Measurements from ENCODE around the gene TAX1BP1. TPM values are rescaled to one million over a fixed set of nuclear protein-coding genes. Genes with fewer than 3 reads are reported as not detected.

Gene TAX1BP1
- total RNA-seq, 6 donors from 2014 or later = 66.8 to 175 (median 100) TPM

DNA sequence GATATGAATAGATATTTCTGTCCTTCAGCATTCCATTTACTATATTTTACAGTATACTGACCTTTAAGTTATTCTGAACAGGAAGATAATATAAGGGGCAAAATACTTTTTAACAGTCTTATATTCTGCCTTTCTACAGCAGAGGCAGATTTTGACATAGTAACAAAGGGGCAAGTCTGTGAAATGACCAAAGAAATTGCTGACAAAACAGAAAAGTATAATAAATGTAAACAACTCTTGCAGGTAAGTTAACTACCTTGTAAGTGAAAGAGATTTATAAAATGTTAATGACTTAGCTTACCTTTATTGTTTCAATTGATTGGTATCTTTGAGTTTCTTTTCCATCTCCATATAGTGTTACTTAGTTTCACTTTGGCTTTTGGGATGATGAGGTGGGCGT lies 56.0 kb downstream of the TAX1BP1 start:
- TF ChIP-seq, protein P1, sequence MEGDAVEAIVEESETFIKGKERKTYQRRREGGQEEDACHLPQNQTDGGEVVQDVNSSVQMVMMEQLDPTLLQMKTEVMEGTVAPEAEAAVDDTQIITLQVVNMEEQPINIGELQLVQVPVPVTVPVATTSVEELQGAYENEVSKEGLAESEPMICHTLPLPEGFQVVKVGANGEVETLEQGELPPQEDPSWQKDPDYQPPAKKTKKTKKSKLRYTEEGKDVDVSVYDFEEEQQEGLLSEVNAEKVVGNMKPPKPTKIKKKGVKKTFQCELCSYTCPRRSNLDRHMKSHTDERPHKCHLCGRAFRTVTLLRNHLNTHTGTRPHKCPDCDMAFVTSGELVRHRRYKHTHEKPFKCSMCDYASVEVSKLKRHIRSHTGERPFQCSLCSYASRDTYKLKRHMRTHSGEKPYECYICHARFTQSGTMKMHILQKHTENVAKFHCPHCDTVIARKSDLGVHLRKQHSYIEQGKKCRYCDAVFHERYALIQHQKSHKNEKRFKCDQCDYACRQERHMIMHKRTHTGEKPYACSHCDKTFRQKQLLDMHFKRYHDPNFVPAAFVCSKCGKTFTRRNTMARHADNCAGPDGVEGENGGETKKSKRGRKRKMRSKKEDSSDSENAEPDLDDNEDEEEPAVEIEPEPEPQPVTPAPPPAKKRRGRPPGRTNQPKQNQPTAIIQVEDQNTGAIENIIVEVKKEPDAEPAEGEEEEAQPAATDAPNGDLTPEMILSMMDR (IDR thresholded peaks at IDR 0.05) = no peak
- TF ChIP-seq POLR2AphosphoS5 (IDR thresholded peaks at IDR 0.05) = no peak
- TF ChIP-seq POLR2A (IDR thresholded peaks at IDR 0.05) = no peak
- TF ChIP-seq EP300 (IDR thresholded peaks at IDR 0.05) = no peak
- H3K36me3 ChIP-seq = peaks cover 3 to 69% (median 32%) of the 10 kb centered on the region in 4 donors
- DNase-seq = no peak
- WGBS, 2 donors = 91 to 97% methylated on average over 1 of the region's 1 CpG
- no peaks in the 10 kb centered on the region for H3K4me1 ChIP-seq
- no peak overlapping the region for H3K27ac ChIP-seq
- H3K9me3 ChIP-seq = no peaks in the 10 kb centered on the region
- H3K4me3 ChIP-seq = no peak overlapping the region
- no peak for ATAC-seq (ENCODE audit: low FRiP score in 2 of 2)
- no peaks in the 10 kb centered on the region for H3K27me3 ChIP-seq

DNA sequence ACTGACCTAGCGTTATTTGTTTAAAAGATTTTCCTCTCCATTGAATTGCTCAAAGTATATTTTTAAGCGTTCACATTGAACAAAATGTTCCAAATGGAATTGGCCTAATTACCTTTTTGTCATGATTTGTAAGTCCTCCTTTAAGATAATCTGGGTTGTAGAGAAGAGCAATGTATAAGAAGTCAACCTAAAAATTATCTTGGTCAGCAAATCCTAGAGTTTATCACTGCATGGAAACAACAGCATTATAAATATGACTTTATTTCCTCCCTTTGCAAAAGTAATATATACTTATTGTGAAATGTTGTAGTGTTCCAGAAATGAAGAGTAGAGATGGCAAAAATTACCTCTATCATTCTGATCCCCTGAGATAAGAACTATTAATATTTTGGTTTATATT lies 59.2 kb downstream of the TAX1BP1 start:
- no peak overlapping the region for H3K27ac ChIP-seq
- ATAC-seq (ENCODE audit: low FRiP score in 2 of 2) = no peak
- H3K4me1 ChIP-seq = no peaks in the 10 kb centered on the region
- TF ChIP-seq POLR2A (IDR thresholded peaks at IDR 0.05) = no peak
- TF ChIP-seq EP300 (IDR thresholded peaks at IDR 0.05) = no peak
- TF ChIP-seq, protein P1 (IDR thresholded peaks at IDR 0.05) = no peak
- no peak for TF ChIP-seq POLR2AphosphoS5 (IDR thresholded peaks at IDR 0.05)
- 91 to 99% methylated on average over 2 of the region's 2 CpGs for WGBS, 2 donors
- DNase-seq = no peak
- peaks cover 0 to 65% (median 17%) of the 10 kb centered on the region in 4 donors for H3K36me3 ChIP-seq
- no peak overlapping the region for H3K4me3 ChIP-seq
- H3K9me3 ChIP-seq = no peaks in the 10 kb centered on the region
- H3K27me3 ChIP-seq = no peaks in the 10 kb centered on the region

DNA sequence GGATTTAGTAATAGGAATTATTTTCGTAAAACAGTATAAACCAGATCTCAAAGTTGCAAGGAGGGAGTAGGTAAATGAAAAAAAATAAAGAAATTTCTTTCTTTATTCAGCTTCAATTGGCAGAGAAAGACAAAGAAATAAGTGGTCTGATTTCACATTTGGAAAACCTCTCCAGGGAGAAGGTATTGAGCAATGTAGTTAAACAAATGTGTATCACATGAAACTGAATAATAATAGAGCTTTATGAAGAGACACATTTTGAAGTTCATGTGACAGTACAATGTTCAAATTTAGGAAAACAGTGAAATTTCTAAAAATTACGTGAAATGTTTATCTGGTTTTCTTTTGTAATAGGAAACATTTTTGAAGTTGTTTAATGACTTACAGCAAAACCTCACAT lies 63.0 kb downstream of the TAX1BP1 start:
- ATAC-seq (ENCODE audit: low FRiP score in 2 of 2) = no peak

DNA sequence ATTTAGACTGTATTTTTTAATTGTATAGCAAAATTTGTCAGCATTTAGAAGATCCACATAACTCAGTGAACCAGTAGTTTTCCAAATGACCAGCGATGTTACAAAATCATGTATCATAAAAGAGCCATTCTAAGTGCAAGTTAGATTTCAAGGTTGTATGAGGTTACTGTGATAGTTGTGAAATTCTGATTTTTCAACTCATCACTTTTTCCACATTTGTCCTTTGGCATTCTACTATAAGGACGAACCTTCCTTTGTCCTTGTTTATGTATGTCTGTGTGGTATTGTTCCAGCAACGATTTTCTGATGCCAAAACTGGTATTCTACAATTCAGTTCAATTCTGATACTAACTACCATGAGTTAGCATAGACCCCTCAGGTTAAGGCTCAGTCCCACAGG lies 64.2 kb downstream of the TAX1BP1 start:
- Histone ChIP-seq H3K9me3 (no peaks in the 10 kb centered on the region), H3K27me3 (no peaks in the 10 kb centered on the region), H3K4me1 (peaks cover 0 to 8% (median 3%) of the 10 kb centered on the region in 4 donors), H3K27ac (no peak overlapping the region), H3K4me3 (no peak overlapping the region), H3K36me3 (peaks cover 0 to 28% (median 4%) of the 10 kb centered on the region in 4 donors)
- 81 to 92% methylated on average over 3 of the region's 3 CpGs for WGBS, 2 donors
- DNase-seq (no peak), ATAC-seq (ENCODE audit: low FRiP score in 2 of 2) (no peak)
- TF ChIP-seq, protein P1 (IDR thresholded peaks at IDR 0.05) = no peak
- TF ChIP-seq POLR2A (IDR thresholded peaks at IDR 0.05) (no peak), EP300 (IDR thresholded peaks at IDR 0.05) (no peak), POLR2AphosphoS5 (IDR thresholded peaks at IDR 0.05) (no peak)

More for the DNA sequence above, 63.0 kb downstream of the TAX1BP1 start:
- no peak overlapping the region for H3K4me3 ChIP-seq
- H3K36me3 ChIP-seq = peaks cover 0 to 33% (median 4%) of the 10 kb centered on the region in 4 donors
- TF ChIP-seq POLR2A (IDR thresholded peaks at IDR 0.05) (no peak), EP300 (IDR thresholded peaks at IDR 0.05) (no peak), POLR2AphosphoS5 (IDR thresholded peaks at IDR 0.05) (no peak)
- TF ChIP-seq, protein P1 (IDR thresholded peaks at IDR 0.05) = no peak
- no peak for DNase-seq
- H3K27ac ChIP-seq = no peak overlapping the region
- no peaks in the 10 kb centered on the region for H3K9me3 ChIP-seq
- peaks cover 0 to 2% (median 0%) of the 10 kb centered on the region in 4 donors for H3K4me1 ChIP-seq
- WGBS, 2 donors = 74 to 75% methylated on average over 2 of the region's 2 CpGs
- no peaks in the 10 kb centered on the region for H3K27me3 ChIP-seq

DNA sequence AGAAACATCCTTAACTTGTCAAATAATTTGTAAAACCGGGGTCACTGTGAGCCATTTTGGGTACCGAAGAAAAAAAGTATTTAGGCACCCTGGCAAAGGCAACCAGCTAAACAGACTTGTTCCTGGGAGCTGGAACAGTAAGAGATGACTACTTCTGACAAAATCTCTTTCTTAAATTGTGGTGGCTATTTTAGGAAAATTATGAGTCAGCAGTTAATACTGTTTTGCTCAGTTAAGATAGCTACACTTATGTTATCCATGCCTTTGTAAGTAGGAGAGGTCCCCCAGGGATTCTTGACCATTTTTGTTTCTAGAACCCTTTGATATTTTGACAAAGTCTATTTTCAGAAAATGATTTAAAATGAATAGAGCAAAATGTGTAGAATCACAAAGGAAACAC lies 68.7 kb downstream of the TAX1BP1 start:
- no peak for ATAC-seq (ENCODE audit: low FRiP score in 2 of 2)
- TF ChIP-seq POLR2AphosphoS5 (IDR thresholded peaks at IDR 0.05) = no peak
- TF ChIP-seq EP300 (IDR thresholded peaks at IDR 0.05) = no peak
- TF ChIP-seq, protein P1 (IDR thresholded peaks at IDR 0.05) = no peak
- TF ChIP-seq POLR2A (IDR thresholded peaks at IDR 0.05) = no peak
- peaks cover 0 to 8% (median 3%) of the 10 kb centered on the region in 4 donors for H3K4me1 ChIP-seq
- peaks cover 0 to 10% (median 1%) of the 10 kb centered on the region in 4 donors for H3K36me3 ChIP-seq
- no peaks in the 10 kb centered on the region for H3K27me3 ChIP-seq
- H3K27ac ChIP-seq = no peak overlapping the region
- H3K9me3 ChIP-seq = no peaks in the 10 kb centered on the region
- DNase-seq = no peak
- H3K4me3 ChIP-seq = no peak overlapping the region
- 89 to 91% methylated on average over 2 of the region's 2 CpGs for WGBS, 2 donors
